A549 treated with CORT108297 at 1 μM for 4 hours (cell line): ENCODE results near the gene TAS2R42. TPM values are rescaled to one million over a fixed set of nuclear protein-coding genes. Genes with fewer than 3 reads are reported as not detected.

Experiments used
- total RNA-seq: library from RNA; stranded (reverse); fragments of 200-300 nt; extraction: Qiagen RNA extraction; gene quantifications from 5 replicates; pipeline ENCODE4 v1.2.3, GENCODE V29; 2022

The TAS2R42 gene, protein sequence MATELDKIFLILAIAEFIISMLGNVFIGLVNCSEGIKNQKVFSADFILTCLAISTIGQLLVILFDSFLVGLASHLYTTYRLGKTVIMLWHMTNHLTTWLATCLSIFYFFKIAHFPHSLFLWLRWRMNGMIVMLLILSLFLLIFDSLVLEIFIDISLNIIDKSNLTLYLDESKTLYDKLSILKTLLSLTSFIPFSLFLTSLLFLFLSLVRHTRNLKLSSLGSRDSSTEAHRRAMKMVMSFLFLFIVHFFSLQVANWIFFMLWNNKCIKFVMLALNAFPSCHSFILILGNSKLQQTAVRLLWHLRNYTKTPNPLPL
- not detected in 5 replicates for total RNA-seq

DNA sequence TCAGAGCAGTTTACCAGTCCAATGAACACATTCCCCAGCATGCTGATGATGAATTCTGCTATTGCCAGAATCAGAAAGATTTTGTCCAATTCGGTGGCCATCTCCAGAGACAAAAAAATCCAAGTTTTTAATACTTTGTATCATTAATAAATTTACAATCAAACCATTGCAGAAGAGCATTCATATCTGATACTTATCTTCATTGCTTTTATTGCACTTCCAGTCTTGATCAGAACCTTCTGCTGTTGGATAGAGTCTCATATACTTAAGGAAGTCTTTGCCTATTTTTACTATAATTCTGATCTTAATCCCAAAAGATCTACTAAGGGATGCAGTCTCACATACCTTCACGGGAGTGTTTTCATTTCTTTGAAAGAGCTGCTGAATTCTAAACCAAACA is at the start of gene TAS2R42:
TAS2R42 (minus strand) TSS at position 101 of the 400 bp plus-strand sequence; CDS start at position 101, 0 bp downstream.

DNA sequence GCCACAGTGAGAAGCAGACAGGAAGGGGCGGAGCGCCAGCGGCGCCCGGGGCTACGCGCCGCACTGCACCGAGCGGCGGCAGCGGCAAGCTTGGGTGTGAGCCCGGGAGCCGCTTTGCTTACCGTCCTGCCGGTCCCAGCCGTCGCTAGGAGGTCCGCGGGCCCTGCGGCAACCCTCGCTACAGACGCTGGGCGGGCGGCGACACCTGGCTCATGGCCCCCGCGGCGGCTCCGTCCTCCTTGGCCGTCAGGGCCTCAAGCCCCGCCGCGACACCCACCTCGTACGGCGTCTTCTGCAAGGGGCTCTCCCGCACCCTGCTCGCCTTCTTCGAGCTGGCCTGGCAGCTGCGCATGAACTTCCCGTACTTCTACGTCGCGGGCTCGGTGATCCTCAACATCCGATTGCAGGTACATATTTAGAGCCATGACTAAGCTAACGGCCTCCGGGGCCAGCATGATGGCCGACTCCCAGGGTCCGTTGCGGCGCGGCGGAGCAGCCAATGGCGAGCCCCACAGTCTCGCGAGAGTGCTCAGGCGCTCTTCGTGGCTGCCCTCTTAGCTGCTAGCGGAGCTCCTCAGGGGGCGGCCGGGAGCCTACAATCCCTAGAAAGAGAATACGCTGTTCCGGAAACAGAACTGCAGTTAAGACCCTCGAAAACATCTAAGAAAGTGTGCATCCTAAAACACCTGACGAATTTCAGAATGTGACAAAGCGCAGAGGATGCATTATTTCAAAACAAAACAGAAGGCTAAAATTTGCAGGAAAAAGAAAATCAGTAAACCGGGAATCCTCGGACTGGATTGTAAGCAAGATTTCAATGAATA is 15.4 kb downstream of the TAS2R42 start, which contains the start of gene SMIM10L1:
SMIM10L1 (plus strand) TSS at position 50 of the 824 bp plus-strand sequence; CDS start at position 213, 163 bp downstream.

Other genes with a start within 250 kb of the TAS2R42 start
- 0.30 to 0.96 TPM (median 0.58 TPM) in 5 replicates for gene TAS2R14, start 247.7 kb downstream of the TAS2R42 start, total RNA-seq
- gene TAS2R50, start 200.0 kb downstream of the TAS2R42 start, total RNA-seq: not detected in 5 replicates
- 0.07 to 0.13 TPM (median 0.10 TPM) in 5 replicates for gene TAS2R20, start 188.6 kb downstream of the TAS2R42 start, total RNA-seq
- gene TAS2R19, start 164.3 kb downstream of the TAS2R42 start, total RNA-seq: 0.18 TPM in 1 of 5 replicates, not detected in the others
- gene TAS2R31, start 155.5 kb downstream of the TAS2R42 start, total RNA-seq: 0.13 to 0.28 TPM (median 0.17 TPM) in 3 of 5 replicates, not detected in the others
- gene TAS2R46, start 124.6 kb downstream of the TAS2R42 start, total RNA-seq: 0.08 TPM in 1 of 5 replicates, not detected in the others
- not detected in 5 replicates for gene TAS2R43, start 94.6 kb downstream of the TAS2R42 start, total RNA-seq
- 0.05 TPM in 1 of 5 replicates, not detected in the others for gene TAS2R30, start 52.3 kb downstream of the TAS2R42 start, total RNA-seq
- gene SMIM10L1, start 15.7 kb downstream of the TAS2R42 start, total RNA-seq: 8.2 to 8.9 TPM (median 8.7 TPM) in 5 replicates
- not detected in 5 replicates for gene PRB3, start 82.8 kb upstream of the TAS2R42 start, total RNA-seq
- gene PRB4, start 123.5 kb upstream of the TAS2R42 start, total RNA-seq: not detected in 5 replicates
- not detected in 5 replicates for gene PRB2, start 208.6 kb upstream of the TAS2R42 start, total RNA-seq